BLaER1 (cell line): ENCODE measurements around the gene CDH15.
A peak's percentile ranks its signal among the peaks of the same experiment; 100 is the strongest.
"Not testable (repeated sequence)": the region's sequence is repeated elsewhere in the genome, so short reads cannot be mapped to it uniquely, and the experiment has no call there.

Experiments
- H3K27ac ChIP-seq: shearing (Covaris generic); formaldehyde crosslinking; 2 replicates; pipeline ENCODE4 v1.8.1; 2022
- H3K27me3 ChIP-seq: shearing (Covaris generic); formaldehyde crosslinking; 2 replicates; pipeline ENCODE4 v1.8.1; 2022
- H3K36me3 ChIP-seq: shearing (Covaris generic); formaldehyde crosslinking; 2 replicates; pipeline ENCODE4 v1.8.1; 2022
- H3K4me1 ChIP-seq: shearing (Covaris generic); formaldehyde crosslinking; 2 replicates; pipeline ENCODE4 v1.8.1; 2022
- H3K4me2 ChIP-seq: shearing (Covaris generic); formaldehyde crosslinking; 2 replicates; pipeline ENCODE4 v1.8.1; 2022
- H3K4me3 ChIP-seq: shearing (Covaris generic); formaldehyde crosslinking; 2 replicates; pipeline ENCODE4 v1.8.1; 2022
- H3K9ac ChIP-seq: shearing (Covaris generic); formaldehyde crosslinking; 2 replicates; pipeline ENCODE4 v1.8.1; 2022
- H3K9me3 ChIP-seq: shearing (Covaris generic); formaldehyde crosslinking; 2 replicates; pipeline ENCODE4 v1.8.1; 2022
- H4K20me1 ChIP-seq: shearing (Covaris generic); formaldehyde crosslinking; 2 replicates; pipeline ENCODE4 v1.8.1; 2022
- Cebpa-rat ChIP-seq: shearing (Covaris generic); IDR thresholded peaks from 2 replicates; pipeline ENCODE4 v1.8.1; 2022

Gene CDH15

DNA sequence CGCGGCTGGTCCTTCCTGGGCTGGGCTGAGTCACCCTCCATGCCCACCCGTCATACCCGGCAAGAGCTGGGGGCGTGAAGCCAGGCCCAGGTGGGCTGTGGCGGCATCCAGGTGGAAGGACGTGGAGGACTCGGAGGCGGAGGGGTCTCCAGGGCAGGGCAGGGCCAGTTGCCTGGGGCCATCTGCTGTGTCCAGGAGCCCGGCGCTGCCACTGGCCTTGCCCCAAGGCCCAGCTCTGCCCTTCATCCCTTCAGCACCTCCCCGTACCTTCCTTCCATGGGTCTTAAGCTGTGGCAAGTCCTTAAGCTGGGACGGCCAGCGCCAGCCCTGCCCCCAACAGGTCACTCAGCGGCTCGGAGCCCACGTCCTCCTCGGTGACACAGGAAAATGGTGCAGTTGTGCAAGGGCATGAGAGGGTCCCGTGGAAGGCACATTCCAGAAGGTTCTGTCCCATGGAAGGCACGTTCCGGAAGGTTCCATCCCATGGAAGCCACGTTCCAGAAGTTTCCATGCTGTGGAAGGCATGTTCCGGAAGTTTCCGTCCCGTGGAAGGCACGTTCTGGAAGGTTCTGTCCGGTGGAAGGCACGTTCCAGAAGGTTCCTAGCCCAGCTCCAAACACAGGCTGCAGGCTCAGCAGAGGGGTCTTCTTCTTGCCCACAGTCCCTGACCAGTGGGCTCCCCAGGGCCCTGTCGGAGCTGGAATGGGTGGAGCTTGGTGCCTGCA, 10.4 kb upstream of the CDH15 start:
- H3K9ac ChIP-seq = no peak overlapping the region

DNA sequence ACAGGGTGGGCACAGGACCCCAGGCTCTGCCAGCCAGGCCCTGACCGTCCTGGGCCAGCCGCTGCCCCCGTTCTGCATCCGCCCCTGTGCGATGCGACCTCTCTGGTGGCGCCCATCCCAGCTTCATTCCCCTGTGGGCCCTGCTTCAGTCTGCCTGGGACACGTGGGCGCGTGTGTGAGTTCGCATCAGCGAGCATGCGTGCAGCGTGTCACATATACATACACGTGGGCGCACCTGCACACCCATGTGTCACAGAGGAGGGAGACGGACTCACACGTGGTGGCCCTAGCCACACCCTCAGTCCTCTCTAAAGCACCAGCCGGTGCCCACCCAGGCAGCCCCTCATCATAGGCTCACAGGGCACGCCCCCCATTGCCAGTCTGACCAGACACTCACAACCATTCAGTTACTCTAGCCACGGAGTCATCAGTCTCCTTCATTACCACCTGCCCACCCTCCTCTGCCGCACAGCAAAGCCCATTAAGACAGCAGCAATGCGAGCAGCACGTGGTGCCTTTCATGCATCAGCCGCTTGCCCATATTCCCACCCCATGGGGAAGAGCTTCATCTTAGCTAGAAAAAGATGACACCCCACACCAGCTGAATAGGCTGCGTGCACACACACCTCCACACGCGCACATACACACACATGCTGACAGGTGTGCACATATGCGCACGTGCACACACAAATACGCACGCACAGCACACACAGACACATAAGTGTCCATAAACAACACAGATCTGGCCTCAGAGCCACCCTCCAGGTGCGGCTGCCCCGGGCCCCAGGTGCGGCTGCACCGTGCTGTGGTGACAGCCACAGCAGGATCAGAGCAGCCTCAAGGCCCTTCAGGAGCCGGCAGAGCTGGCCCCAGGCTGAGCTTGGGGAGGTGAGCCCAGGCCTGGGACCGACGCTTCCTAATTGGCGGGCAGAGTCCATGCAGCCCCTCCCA, 9.5 kb upstream of the CDH15 start:
- Histone ChIP-seq H3K36me3 (no peaks in the 10 kb centered on the region), H3K4me1 (peaks cover 78% of the 10 kb centered on the region), H3K27ac (no peak overlapping the region), H4K20me1 (no peaks in the 10 kb centered on the region), H3K9ac (no peak overlapping the region), H3K4me2 (peak overlapping the region; percentile 56), H3K4me3 (no peak overlapping the region), H3K27me3 (no peaks in the 10 kb centered on the region), H3K9me3 (no peaks in the 10 kb centered on the region)
- TF ChIP-seq Cebpa-rat = no peak

More for the DNA sequence above, 10.4 kb upstream of the CDH15 start:
- Histone ChIP-seq H4K20me1 (no peaks in the 10 kb centered on the region), H3K36me3 (no peaks in the 10 kb centered on the region), H3K27ac (no peak overlapping the region), H3K4me1 (peaks cover 81% of the 10 kb centered on the region), H3K4me3 (no peak overlapping the region), H3K27me3 (no peaks in the 10 kb centered on the region), H3K9me3 (no peaks in the 10 kb centered on the region), H3K4me2 (peak overlapping the region; percentile 56)
- no peak for TF ChIP-seq Cebpa-rat

DNA sequence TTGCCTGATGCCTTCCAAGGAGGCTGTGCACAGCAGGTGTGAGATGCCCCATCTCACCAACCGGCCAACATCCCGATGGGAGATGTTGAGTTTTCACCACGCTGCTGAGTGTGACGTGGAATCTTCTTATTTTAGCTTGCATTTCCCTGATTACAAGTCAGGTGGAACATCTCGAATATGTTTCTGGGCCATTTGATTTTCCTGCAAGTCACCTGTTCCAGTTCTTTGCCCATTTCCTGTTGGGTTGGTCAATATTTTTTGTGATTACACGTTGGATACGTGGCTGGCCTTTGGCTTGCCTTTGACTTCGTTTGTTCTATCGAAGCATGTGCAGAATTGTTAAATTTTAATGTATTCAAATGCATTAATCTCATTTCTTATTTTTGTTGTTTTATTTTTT, 8.3 kb upstream of the CDH15 start:
- no peak for TF ChIP-seq Cebpa-rat
- no peaks in the 10 kb centered on the region for H3K36me3 ChIP-seq
- peaks cover 79% of the 10 kb centered on the region for H3K4me1 ChIP-seq
- no peaks in the 10 kb centered on the region for H3K9me3 ChIP-seq
- no peak overlapping the region for H3K27ac ChIP-seq
- no peak overlapping the region for H3K9ac ChIP-seq
- no peaks in the 10 kb centered on the region for H4K20me1 ChIP-seq
- H3K4me3 ChIP-seq = no peak overlapping the region
- H3K4me2 ChIP-seq = peak overlapping the region; percentile 56
- H3K27me3 ChIP-seq = no peaks in the 10 kb centered on the region

DNA sequence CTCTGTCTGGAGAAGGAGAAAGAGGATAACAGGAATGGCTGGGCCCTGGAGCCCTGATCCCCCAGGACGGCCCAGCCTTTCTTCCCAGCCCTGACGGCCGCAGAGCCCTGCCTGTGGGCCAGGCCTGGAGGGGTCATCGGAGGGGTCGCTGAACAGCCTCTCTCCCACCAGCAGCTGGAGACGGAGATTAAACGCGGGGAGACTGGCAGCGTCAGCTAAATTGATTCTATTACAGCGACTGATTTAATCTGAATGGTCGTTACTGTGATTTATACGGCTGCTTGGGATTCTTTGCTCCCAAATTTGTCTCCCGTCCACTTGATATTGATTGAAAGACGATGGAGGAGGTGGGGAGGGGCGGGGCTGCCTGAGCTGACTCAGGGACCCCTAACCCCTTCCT, 7.1 kb upstream of the CDH15 start:
- no peak for TF ChIP-seq Cebpa-rat
- Histone ChIP-seq H3K4me3 (no peak overlapping the region), H4K20me1 (no peaks in the 10 kb centered on the region), H3K9me3 (no peaks in the 10 kb centered on the region), H3K27ac (no peak overlapping the region), H3K27me3 (no peaks in the 10 kb centered on the region), H3K4me1 (peaks cover 79% of the 10 kb centered on the region), H3K4me2 (peak overlapping the region; percentile 56; the same call in 1 of the 2 replicates), H3K36me3 (no peaks in the 10 kb centered on the region), H3K9ac (no peak overlapping the region)

DNA sequence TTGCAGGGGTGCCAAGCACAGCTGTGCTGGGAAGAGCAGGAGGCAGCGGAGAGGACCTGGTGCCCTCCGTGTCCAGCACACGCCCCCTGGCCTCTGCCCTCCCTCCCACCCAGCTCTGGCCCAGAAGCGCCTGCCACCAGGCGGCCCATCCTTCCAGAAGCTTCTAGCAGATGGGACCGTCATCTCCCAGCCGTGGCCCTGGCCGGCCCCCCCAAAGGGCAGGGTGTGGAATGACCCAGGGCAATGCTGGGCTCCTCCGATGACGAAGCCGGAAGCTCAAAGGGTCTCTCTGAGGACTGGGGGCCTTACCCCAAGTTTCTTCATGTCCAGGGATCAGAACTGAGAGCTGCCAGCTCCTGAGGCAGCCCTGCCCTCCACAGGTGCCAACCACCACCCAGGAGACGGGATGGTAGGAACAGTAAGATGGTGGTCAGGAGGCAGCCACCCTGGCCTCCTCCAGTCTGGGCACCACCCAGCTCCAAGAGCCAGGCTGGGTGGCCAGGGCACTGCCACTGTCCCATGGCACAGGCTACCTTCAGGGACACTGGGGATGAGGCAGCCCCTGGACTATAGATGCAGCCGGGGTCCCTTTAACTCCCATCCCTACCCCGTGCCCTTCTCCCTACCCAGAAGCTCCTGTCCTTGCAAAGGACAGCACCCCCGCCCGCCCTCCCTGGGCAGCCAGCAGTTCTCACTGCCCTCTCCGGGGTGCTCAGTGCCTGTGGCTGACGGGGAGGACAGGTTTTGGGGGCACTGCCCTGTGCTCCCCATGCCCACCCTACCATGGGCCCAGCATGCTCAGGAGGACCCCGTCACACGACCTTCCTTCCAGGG, 6.5 kb upstream of the CDH15 start:
- no peaks in the 10 kb centered on the region for H3K9me3 ChIP-seq
- H3K4me1 ChIP-seq = peaks cover 79% of the 10 kb centered on the region
- H4K20me1 ChIP-seq = peaks cover 2% of the 10 kb centered on the region; the same call in 1 of the 2 replicates
- no peak for TF ChIP-seq Cebpa-rat
- no peaks in the 10 kb centered on the region for H3K36me3 ChIP-seq
- H3K27me3 ChIP-seq = no peaks in the 10 kb centered on the region
- H3K27ac ChIP-seq = no peak overlapping the region
- H3K9ac ChIP-seq = no peak overlapping the region
- H3K4me3 ChIP-seq = no peak overlapping the region
- no peak overlapping the region for H3K4me2 ChIP-seq

DNA sequence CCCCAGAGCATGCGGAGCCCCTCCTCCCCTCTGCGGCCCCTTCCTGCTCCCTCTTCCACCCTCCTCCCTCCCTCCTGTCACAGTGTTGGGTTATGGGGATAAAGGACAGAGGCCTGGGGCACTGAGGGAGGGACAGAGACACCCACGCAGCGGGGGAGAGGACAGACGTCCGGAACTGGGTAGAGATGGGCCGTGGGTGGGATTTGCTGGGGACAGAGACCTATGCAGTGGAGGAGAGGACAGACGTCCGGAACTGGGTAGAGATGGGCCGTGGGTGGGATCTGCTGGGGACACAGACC, 5.9 kb upstream of the CDH15 start:
- not testable (repeated sequence) for H3K36me3 ChIP-seq

DNA sequence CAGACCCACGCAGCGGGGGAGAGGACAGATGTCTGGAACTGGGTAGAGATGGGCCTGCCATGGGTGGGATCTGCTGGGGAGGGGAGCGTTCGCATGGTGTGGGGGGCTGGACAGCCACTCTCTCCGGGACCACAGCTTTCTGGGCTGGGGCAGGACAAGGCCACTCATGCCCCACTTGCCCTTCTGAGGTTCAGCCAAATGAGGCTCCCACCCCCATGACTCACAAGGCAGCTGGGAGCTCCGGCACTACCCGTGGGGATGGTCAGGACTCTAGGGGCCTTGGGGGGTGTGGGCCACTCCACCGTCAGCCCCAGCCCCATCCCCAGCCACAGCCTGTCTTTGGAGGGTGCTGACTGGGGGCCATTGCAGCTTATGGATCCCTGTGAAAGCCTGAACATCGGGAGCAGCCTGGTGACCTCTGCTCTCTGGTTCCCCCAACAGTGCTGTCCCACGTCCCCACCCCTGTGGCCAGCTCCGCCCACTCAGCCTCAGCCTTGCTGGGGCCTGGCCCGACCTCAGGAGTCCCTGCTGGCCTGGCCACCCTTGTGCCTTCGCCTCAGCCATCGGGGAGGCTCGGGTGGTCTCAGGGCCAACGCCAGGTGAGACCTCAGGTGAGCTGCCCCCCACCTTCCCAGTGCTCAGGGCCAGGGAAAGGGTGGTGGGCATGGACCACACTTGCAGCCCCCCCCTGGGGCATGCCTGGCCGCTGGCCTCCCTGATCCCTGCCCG, 4.7 kb upstream of the CDH15 start:
- no peak for TF ChIP-seq Cebpa-rat
- no peaks in the 10 kb centered on the region for H3K9me3 ChIP-seq
- H4K20me1 ChIP-seq = peaks cover 8% of the 10 kb centered on the region; the same call in 1 of the 2 replicates
- H3K27me3 ChIP-seq = no peaks in the 10 kb centered on the region
- no peak overlapping the region for H3K4me3 ChIP-seq
- peak overlapping the region; percentile 98 for H3K4me2 ChIP-seq
- H3K4me1 ChIP-seq = peaks cover 77% of the 10 kb centered on the region
- H3K27ac ChIP-seq = peak overlapping the region; percentile 66
- H3K9ac ChIP-seq = peak overlapping the region; percentile 38
- H3K36me3 ChIP-seq = no peaks in the 10 kb centered on the region

More for the DNA sequence above, 5.9 kb upstream of the CDH15 start:
- H3K9ac ChIP-seq, H3K27me3 ChIP-seq, H3K4me2 ChIP-seq, H3K9me3 ChIP-seq, H3K27ac ChIP-seq, H3K4me3 ChIP-seq, H4K20me1 ChIP-seq: not testable (repeated sequence)
- peaks cover 82% of the 10 kb centered on the region for H3K4me1 ChIP-seq

DNA sequence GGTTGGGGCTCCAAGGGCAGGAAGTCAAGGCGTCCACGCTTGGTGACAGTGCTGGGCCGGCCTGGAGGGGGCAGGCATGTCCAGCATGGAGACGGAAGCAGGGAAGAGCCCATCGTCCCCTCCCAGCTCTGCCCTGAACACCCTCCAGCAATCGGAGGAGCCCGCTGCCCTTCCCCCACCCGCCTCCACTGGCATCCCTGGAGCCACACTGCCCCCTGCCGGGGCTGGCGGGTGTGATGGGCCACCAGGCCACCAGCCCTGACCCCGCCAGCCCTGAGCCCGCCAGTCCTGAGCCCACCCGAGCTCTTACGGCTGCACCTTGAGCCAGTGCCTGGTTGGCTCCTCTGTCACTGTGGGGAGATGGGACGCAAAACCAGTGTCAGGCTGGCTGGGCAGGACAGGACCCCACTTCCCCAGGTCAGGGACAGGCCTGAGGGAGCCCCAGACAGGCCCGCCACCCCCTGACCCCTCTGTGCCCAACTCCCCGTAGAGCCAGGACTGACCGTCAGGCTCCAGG, 4.1 kb upstream of the CDH15 start:
- Histone ChIP-seq H3K36me3 (no peaks in the 10 kb centered on the region), H3K4me2 (peak overlapping the region; percentile 98), H3K4me3 (no peak overlapping the region), H3K27ac (peak overlapping the region; percentile 66), H3K9ac (peak overlapping the region; percentile 38), H3K27me3 (no peaks in the 10 kb centered on the region), H4K20me1 (peaks cover 8% of the 10 kb centered on the region; the same call in 1 of the 2 replicates), H3K9me3 (no peaks in the 10 kb centered on the region), H3K4me1 (peaks cover 77% of the 10 kb centered on the region)
- no peak for TF ChIP-seq Cebpa-rat
